ENCODE measurements around the gene SCN2B. TPM values are rescaled to one million over a fixed set of nuclear protein-coding genes. Genes with fewer than 3 reads are reported as not detected.

SCN2B gene
- total and polyA plus RNA-seq, 2 of the 4 experiments (the other 2 are of a cell fraction): under 0.01 to 0.05 TPM

GRCh38 chr11:118168316-118168715 lies 8.1 kb downstream of the SCN2B start:
- CTCF ChIA-PET: no interaction called here
- H4K8ac ChIP-seq (ENCODE audit: low read depth in 2 of 2, low read length in 2 of 2): no peak overlapping the region
- TF ChIP-seq SMC3 (IDR thresholded peaks at IDR 0.05; ENCODE audit: low read depth, low read length) (no peak), BHLHE40 (IDR thresholded peaks at IDR 0.05; ENCODE audit: low read depth, low read length) (no peak), POLR2A (IDR thresholded peaks at IDR 0.05; ENCODE audit: low read depth, low read length) (no peak), ELK1 (IDR thresholded peaks at IDR 0.05; ENCODE audit: borderline replicate concordance, low read depth, low read length) (no peak), RCOR1 (IDR thresholded peaks at IDR 0.05; ENCODE audit: insufficient replicate concordance, low read length) (no peak), CEBPB (IDR thresholded peaks at IDR 0.05; ENCODE audit: low read depth, low read length) (no peak), MAFK (IDR thresholded peaks at IDR 0.05; ENCODE audit: low read depth, low read length) (no peak), RAD21 (IDR thresholded peaks at IDR 0.05; ENCODE audit: low read length) (no peak), MXI1 (IDR thresholded peaks at IDR 0.05; ENCODE audit: borderline replicate concordance, low read depth, low read length) (no peak), RFX5 (IDR thresholded peaks at IDR 0.05; ENCODE audit: low read depth, low read length) (no peak), USF2 (IDR thresholded peaks at IDR 0.05; ENCODE audit: low read depth, low read length) (no peak), NFE2L2 (IDR thresholded peaks at IDR 0.05; ENCODE audit: low read depth, low read length) (no peak), CHD1 (IDR thresholded peaks at IDR 0.05; ENCODE audit: low read depth, low read length) (no peak), FOS (IDR thresholded peaks at IDR 0.05; ENCODE audit: low read depth, low read length) (no peak)
- H2BK120ac ChIP-seq (ENCODE audit: low read depth, low read length): no peak overlapping the region
- H3K27ac ChIP-seq (ENCODE audit: insufficient read depth, low read length): no peak overlapping the region
- intact Hi-C loops (cut with micrococcal nuclease): no loop called here
- no peak overlapping the region for H2BK20ac ChIP-seq (ENCODE audit: low read depth, low read length)
- H3K79me1 ChIP-seq (ENCODE audit: low read depth in 1 of 2, low read length in 2 of 2): no peaks in the 10 kb centered on the region
- no CpG with 5 or more reads among the region's 8 CpGs for WGBS, 2 experiments (ENCODE audit: extremely low coverage in 2 of 2, insufficient read length in 1 of 2)
- H3K4me1 ChIP-seq (ENCODE audit: control insufficient read depth, insufficient read depth, low read length): no peaks in the 10 kb centered on the region
- no peak overlapping the region for H3K56ac ChIP-seq (ENCODE audit: extremely low read depth, insufficient read depth, low read length)
- no peak overlapping the region for H2AFZ ChIP-seq (replicated peaks; ENCODE audit: low read length, poor library complexity)
- H3K14ac ChIP-seq (replicated peaks; ENCODE audit: low read depth, low read length): no peak overlapping the region
- no peak for ATAC-seq (ENCODE audit: low read depth)
- H3K4ac ChIP-seq (ENCODE audit: low read depth, low read length): no peak overlapping the region
- no peak overlapping the region for H3K9ac ChIP-seq (ENCODE audit: low read depth, low read length)
- POLR2A ChIA-PET (ENCODE audit: unreplicated experiment): no interaction called here
- H4K91ac ChIP-seq (ENCODE audit: insufficient read depth, low read depth, low read length): no peak overlapping the region
- H3K4me3 ChIP-seq (ENCODE audit: insufficient read depth, low read depth, low read length): no peak overlapping the region
- no peak overlapping the region for H2AK5ac ChIP-seq (ENCODE audit: low read depth, low read length)
- dilution Hi-C loops (cut with HindIII; ENCODE audit: low sequenced_read_pairs, unreplicated experiment): no loop called here
- H2BK15ac ChIP-seq (ENCODE audit: low read depth, low read length): no peak overlapping the region
- in situ Hi-C loops (cut with MboI; ENCODE audit: low sequenced_read_pairs): no loop called here
- H2AK9ac ChIP-seq (replicated peaks; ENCODE audit: low read depth, low read length, poor library complexity): no peak overlapping the region
- H4K20me1 ChIP-seq (ENCODE audit: insufficient read depth, low read length): no peaks in the 10 kb centered on the region
- peaks cover 20% of the 10 kb centered on the region for H3K27me3 ChIP-seq (ENCODE audit: control insufficient read depth, insufficient read depth, low read length)
- H4K5ac ChIP-seq (ENCODE audit: low read depth, low read length): no peak overlapping the region
- no peak overlapping the region for H3K23ac ChIP-seq (ENCODE audit: low read depth, low read length)
- H3K9me3 ChIP-seq (ENCODE audit: control insufficient read depth, insufficient read depth, low read length): no peaks in the 10 kb centered on the region
- no peaks in the 10 kb centered on the region for H3K9me1 ChIP-seq (ENCODE audit: insufficient read depth, low read length)
- DNase-seq: no peak
- H3K18ac ChIP-seq (ENCODE audit: low read depth, low read length): no peak overlapping the region
- no peak overlapping the region for H3K4me2 ChIP-seq (ENCODE audit: low read depth, low read length)
- BruUV-seq (replicated peaks): no TSS peak
- H2BK5ac ChIP-seq (ENCODE audit: low read depth, low read length, poor library complexity, severe bottlenecking): no peak overlapping the region
- no peaks in the 10 kb centered on the region for H3K36me3 ChIP-seq (ENCODE audit: control insufficient read depth, insufficient read depth, low read length)

All from IMR-90 (cell line).